Astrocyte (in vitro differentiated cells and primary cell): ENCODE measurements around the gene SLC18A3. TPM values are rescaled to one million over a fixed set of nuclear protein-coding genes. Genes with fewer than 3 reads are reported as not detected.

Experiments used
- DNase-seq: peaks from one replicate; pipeline ENCODE4 v3.0.0-alpha.2; 2010; ENCODE audit warnings: low read depth
- FAIRE-seq: peaks from 2 replicates; lab custom pipeline; 2011; peaks lifted over from hg19 to GRCh38; lab: Jason Lieb, UNC
- H2AFZ ChIP-seq: 2 replicates; pipeline ENCODE4 v1.6.0; 2012; ENCODE audit warnings: low read depth, low read length, inconsistent platforms
- H3K27ac ChIP-seq: 2 replicates; pipeline ENCODE4 v1.5.1; 2011; ENCODE audit warnings: low read depth, low read length, inconsistent platforms
- H3K27me3 ChIP-seq: 2 replicates; pipeline ENCODE4 v1.6.0; 2011; ENCODE audit warnings: low read length, inconsistent platforms; ENCODE audit not compliant: insufficient read depth
- H3K36me3 ChIP-seq: 2 replicates; pipeline ENCODE4 v1.5.1; 2011; ENCODE audit warnings: low read length, inconsistent platforms; ENCODE audit not compliant: insufficient read depth
- H3K4me1 ChIP-seq: 2 replicates; pipeline ENCODE4 v1.5.1; 2011; ENCODE audit warnings: low read length, inconsistent platforms; ENCODE audit not compliant: insufficient read depth
- H3K4me2 ChIP-seq: 2 replicates; pipeline ENCODE4 v1.6.0; 2012; ENCODE audit warnings: low read length, inconsistent platforms
- H3K4me3 ChIP-seq: 2 replicates; pipeline ENCODE4 v1.5.1; 2011; ENCODE audit warnings: low read depth, mild to moderate bottlenecking, low read length, inconsistent platforms; ENCODE audit not compliant: insufficient read depth
- H3K79me2 ChIP-seq: 2 replicates; pipeline ENCODE4 v1.6.0; 2012; ENCODE audit warnings: mild to moderate bottlenecking, low read length, inconsistent platforms; ENCODE audit not compliant: insufficient read depth
- H3K9ac ChIP-seq: 2 replicates; pipeline ENCODE4 v1.6.0; 2012; ENCODE audit warnings: mild to moderate bottlenecking, low read length, inconsistent platforms
- H3K9me3 ChIP-seq: 2 replicates; pipeline ENCODE4 v1.5.1; 2012; ENCODE audit warnings: low read depth, mild to moderate bottlenecking, low read length, inconsistent platforms; ENCODE audit not compliant: insufficient read depth
- H4K20me1 ChIP-seq: 2 replicates; pipeline ENCODE4 v1.6.0; 2012; ENCODE audit warnings: low read length, inconsistent platforms; ENCODE audit not compliant: insufficient read depth
- H3K27ac Mint-ChIP-seq: one replicate; pipeline ENCODE4 v1.8.0; 2021; ENCODE audit warnings: mild to moderate bottlenecking, mixed read lengths; ENCODE audit not compliant: unreplicated experiment
- H3K27me3 Mint-ChIP-seq: one replicate; pipeline ENCODE4 v1.8.0; 2021; ENCODE audit warnings: low read depth, mixed read lengths; ENCODE audit not compliant: unreplicated experiment
- H3K36me3 Mint-ChIP-seq: one replicate; pipeline ENCODE4 v1.8.0; 2021; ENCODE audit warnings: low read depth, mixed read lengths; ENCODE audit not compliant: unreplicated experiment
- H3K4me1 Mint-ChIP-seq: one replicate; pipeline ENCODE4 v1.8.0; 2021; ENCODE audit warnings: low read depth, mixed read lengths; ENCODE audit not compliant: unreplicated experiment
- H3K4me3 Mint-ChIP-seq: one replicate; pipeline ENCODE4 v1.8.0; 2021; ENCODE audit warnings: mild to moderate bottlenecking, moderate library complexity, mixed read lengths; ENCODE audit not compliant: unreplicated experiment
- H3K9me3 Mint-ChIP-seq: one replicate; pipeline ENCODE4 v1.8.0; 2021; ENCODE audit warnings: mild to moderate bottlenecking, mixed read lengths; ENCODE audit not compliant: unreplicated experiment
- CTCF ChIP-seq: IDR thresholded peaks from 2 replicates; pipeline ENCODE4 v1.5.1; 2011; ENCODE audit warnings: low read depth, mild to moderate bottlenecking, inconsistent platforms, low read length, moderate library complexity; ENCODE audit not compliant: insufficient read depth
- EZH2 ChIP-seq: IDR thresholded peaks from 2 replicates; pipeline ENCODE4 v1.6.1; 2012; ENCODE audit warnings: mild to moderate bottlenecking, low read length, inconsistent platforms; ENCODE audit not compliant: insufficient read depth
- total RNA-seq: library from RNA; stranded (reverse); gene quantifications from 2 replicates; pipeline ENCODE4 v1.2.1, GENCODE V29; 2021

Gene SLC18A3
- total RNA-seq, 1 donor from 2014 or later = 4.6 TPM

- Histone ChIP-seq H3K4me3 (no peak overlapping the region), H3K4me2 (no peak overlapping the region), H3K36me3 (no peaks in the 10 kb centered on the region), H3K9me3 (peaks cover 2% of the 10 kb centered on the region), H3K4me1 (peaks cover 5% of the 10 kb centered on the region), H3K27me3 (peaks cover 52% of the 10 kb centered on the region), H3K9ac (no peak overlapping the region), H3K79me2 (no peaks in the 10 kb centered on the region), H3K27ac (no peak overlapping the region), H4K20me1 (no peaks in the 10 kb centered on the region), H2AFZ (no peak overlapping the region)
- TF ChIP-seq CTCF (no peak), EZH2 (no peak)
- Mint-ChIP-seq H3K4me3 (no peak overlapping the region), H3K4me1 (peaks cover 5% of the 10 kb centered on the region), H3K36me3 (peaks cover 4% of the 10 kb centered on the region), H3K9me3 (peaks cover 13% of the 10 kb centered on the region), H3K27ac (no peak overlapping the region), H3K27me3 (peaks cover 75% of the 10 kb centered on the region)
- DNase-seq = no peak
- no peak for FAIRE-seq
Observed at GRCh38 chr10:49605939-49606509, 4.1 kb upstream of the SLC18A3 start.

GRCh38 chr10:49606981-49607535 is 3.1 kb upstream of the SLC18A3 start:
- no peak for FAIRE-seq

More at GRCh38 chr10:49606981-49607535, 3.1 kb upstream of the SLC18A3 start:
- Histone ChIP-seq H3K36me3 (no peaks in the 10 kb centered on the region), H3K79me2 (no peaks in the 10 kb centered on the region), H2AFZ (no peak overlapping the region), H3K27me3 (peaks cover 62% of the 10 kb centered on the region), H3K4me1 (peaks cover 7% of the 10 kb centered on the region), H3K9me3 (peaks cover 8% of the 10 kb centered on the region), H3K4me3 (no peak overlapping the region), H3K27ac (no peak overlapping the region), H3K4me2 (no peak overlapping the region), H3K9ac (no peak overlapping the region), H4K20me1 (no peaks in the 10 kb centered on the region)
- DNase-seq = peak; percentile 41
- Mint-ChIP-seq H3K27ac (no peak overlapping the region), H3K27me3 (peaks cover 78% of the 10 kb centered on the region), H3K4me3 (no peak overlapping the region), H3K36me3 (peaks cover 5% of the 10 kb centered on the region), H3K9me3 (peaks cover 23% of the 10 kb centered on the region), H3K4me1 (peaks cover under 1% of the 10 kb centered on the region)
- TF ChIP-seq CTCF = no peak
- TF ChIP-seq EZH2 = peak; percentile 45
